Left kidney (tissue), 2 donors: ENCODE measurements around the gene LAPTM5. TPM values are rescaled to one million over a fixed set of nuclear protein-coding genes. Genes with fewer than 3 reads are reported as not detected.

ENCODE experiments used
- DNase-seq: peaks from one replicate; pipeline ENCODE4 v3.0.0-alpha.2; 2013
- polyA plus RNA-seq: library from polyadenylated mRNA; unstranded; fragments of 120-200 nt; gene quantifications from one replicate; pipeline ENCODE4 v1.2.1, GENCODE V29; 2013; ENCODE audit not compliant: insufficient read length

The LAPTM5 gene
- polyA plus RNA-seq, 1 donor: 12.7 TPM

DNA sequence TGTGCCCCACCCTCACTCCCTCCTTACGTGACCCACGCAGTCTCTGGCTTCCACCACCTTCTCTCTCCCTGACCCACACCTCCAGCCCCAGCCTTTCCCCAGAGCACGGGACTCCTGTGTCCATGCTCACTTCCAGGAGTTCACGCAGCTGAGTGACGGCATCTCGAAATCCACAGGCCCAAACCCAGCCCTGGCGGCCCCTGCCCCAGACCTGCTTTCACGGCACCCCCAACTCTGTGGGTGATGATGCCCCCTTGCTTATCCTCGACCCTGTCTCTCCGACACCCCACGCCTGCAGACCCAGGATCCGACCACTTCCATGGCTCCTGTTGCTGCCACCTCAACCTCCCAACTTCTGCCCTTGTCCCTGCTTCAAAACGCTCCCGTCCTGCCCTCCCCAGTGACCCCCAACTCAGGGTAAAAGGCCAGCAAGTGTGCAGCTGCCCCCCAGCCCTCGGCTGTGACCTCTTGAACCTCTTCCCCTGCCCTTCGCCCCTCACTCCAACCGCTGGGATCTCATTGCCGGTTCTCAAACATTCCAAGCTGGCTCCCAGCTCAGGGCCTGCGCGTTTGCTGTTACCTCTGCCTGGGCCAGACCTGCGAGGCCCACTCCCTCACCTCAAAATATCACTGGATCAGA lies 30.4 kb upstream of the LAPTM5 start:
- DNase-seq: no peak

DNA sequence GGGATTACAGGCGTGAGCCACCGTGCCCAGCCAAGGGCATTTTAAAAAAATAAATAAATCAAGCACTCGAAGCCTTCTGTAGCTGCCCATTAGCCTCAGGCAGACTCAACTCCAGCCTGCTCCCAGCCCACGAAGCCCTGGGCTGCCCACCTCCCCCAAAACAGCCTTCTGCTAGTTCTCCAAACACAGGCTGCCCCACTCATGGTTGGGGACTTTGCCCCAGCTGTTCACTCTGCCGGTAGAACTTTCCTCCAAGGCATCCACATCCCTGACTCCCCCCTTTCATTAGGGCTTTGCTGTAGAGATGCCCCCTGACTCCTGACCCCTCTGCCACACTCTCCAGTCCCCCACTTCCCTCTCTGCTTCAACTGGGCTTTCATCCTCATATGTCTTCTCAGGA lies 29.7 kb upstream of the LAPTM5 start:
- no peak for DNase-seq

DNA sequence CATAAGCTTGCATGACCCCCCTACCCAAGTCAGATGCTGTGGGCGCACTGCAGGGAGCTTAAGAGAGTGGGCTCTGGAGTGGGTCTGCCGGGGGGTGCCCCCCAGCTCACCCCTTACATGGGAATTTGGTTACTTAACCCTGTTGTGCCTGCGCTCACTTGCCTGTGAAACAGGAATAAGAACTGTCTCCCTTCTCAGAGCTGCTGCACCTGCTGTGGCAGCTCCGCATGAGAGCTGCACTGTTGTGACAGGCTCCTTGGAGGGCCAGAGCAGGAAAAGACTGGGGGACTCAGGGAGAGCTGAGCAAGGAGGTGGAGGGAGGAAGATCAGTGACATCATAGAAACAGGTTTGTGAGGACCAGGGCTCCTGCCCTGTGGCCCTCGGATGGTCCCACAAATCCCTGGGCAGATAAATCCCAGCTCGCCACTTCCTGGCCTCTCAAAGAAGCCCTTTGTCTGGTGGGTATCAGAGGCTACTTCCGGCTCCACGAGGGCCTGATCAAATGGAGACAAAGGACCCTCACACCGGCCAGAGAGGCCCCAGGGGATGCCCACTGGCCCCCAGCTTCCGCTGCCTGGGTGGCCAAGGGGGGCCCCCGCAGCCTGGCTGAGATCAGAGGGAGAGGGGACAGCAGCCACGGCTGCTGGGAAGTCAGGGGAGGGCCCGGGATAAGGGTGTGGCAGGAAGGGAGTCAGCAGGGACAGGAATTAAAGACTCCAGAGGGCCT lies 28.9 kb upstream of the LAPTM5 start:
- no peak for DNase-seq

DNA sequence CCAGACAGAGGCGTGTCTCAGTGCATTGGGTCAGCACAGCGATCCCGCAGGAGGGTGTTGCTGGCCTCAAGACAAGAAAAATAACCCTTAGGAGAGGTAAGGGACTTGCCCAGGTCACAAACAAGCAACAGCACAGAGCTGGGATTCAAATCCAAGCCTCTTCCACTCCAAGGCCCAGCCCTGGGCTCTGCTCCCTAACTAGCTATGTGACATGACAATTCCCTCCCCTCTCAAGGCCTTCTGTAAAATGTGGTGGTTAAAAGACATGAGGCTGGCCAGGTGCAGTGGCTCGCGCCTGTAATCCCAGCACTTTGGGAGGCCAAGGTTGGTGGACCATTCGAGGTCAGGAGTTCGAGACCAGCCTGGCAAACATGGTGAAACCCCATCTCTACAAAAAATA lies 28.1 kb upstream of the LAPTM5 start:
- DNase-seq: no peak

DNA sequence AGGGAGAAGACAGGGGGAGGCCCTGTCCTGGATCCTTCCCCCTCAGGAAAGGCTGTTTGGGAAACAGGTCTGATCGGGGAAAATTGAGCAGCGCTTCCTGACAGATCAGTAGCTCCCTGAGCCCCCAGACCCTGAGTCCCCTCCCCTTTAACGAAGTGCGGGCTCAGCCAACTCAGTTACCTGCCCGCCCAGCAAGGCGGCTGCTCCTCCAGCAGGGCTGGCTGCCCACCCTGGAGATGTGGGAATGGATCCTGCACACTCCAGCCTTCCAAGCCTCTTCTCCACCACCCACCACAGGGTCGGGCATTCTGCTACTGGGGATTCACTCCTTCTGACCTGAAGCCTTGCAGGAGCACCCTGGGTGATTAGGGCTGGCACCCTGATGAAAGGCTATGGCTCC lies 27.6 kb upstream of the LAPTM5 start:
- DNase-seq: no peak

DNA sequence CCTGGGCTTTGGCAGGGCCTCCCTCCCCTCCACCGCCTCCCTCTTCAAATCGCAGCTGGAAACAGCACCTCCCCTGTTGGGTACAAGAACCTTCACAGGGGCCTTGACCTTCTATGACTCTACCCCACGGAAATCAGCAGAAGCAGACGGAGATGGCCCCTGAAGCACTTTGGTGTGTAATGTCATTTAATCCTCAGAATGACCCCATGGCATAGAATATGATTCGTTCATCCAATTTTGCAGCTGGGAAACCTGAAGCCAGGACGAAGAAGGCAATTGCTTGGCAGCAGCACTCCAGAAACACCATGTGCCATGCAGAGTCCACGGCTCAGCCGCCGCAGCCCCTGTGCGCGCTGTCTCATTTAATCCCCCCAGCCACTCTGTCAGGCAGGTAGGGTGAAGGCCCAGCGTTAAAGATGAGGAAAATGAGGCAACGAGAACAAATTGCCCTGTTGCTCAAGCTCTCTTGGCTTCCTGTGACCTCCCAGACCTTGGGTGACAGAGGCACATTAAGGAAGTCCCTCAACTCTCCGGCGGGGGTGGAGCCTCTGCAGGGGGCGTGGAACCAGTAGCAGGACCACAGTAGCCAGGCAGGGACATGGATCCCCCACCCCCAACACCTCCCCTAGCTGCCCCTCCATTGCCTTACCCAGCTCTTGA lies 25.8 kb upstream of the LAPTM5 start:
- DNase-seq: no peak

DNA sequence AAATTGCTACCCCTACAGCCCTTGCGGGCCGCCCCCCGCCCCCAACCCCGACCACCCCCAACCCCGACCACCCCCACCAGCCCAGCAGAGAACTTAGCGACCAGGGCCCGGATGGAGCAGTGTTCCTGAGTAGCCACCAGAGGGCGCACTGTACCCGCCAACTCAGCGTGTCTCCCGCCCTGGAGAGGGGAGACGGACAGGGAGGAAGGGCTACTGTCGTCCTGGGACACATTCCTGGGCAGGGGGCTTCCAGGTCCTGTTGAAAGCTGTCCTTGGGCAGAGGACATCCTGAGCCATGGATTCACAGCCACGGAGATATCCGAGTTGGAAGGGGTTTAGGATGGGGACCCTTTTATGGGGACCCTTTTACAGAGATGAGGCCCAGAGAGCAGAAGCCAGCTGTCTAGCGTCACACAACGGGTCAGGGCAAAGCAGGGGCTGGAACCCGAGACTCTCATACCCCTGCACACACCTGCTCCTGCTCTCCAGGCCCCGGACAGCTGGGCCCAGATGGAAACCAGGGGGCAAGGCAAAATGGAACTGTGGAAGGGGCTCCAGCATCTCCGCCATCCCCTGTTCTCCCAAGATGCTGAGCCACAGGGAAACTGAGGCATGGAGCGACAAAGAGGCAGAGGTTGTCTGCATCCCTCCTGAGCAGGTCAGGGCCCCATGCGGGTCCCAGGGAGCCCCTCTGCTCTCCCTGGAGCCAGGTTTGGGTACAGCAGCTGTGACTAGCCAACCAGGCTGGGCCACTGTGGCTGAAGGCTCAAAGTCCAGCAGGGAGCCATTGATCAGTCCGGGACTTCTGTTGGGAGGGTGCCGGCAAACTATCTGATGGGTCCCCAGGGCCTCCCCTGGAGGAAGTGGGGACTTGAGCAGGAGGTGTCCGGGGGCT lies 25.0 kb upstream of the LAPTM5 start:
- peak; percentile 53 for DNase-seq

DNA sequence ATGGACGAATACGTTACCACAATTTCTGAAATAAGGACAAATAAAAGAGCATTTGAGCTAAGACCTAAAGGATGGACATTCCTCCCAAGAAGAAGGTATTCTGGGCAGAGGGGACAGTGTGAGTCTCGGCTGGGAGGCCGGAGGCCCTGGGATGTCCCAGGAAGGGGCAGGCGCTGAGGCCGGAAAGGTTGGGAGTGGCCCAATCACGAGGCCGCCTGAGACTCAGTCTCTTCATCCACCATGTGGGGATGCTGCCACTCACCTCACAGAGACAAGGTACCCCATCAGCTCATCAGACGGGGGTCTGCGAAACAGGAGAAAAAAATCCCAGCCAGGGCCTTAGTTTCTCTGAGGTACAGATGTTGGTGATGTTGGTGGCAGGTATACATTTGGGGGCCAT lies 24.3 kb upstream of the LAPTM5 start:
- DNase-seq: no peak

DNA sequence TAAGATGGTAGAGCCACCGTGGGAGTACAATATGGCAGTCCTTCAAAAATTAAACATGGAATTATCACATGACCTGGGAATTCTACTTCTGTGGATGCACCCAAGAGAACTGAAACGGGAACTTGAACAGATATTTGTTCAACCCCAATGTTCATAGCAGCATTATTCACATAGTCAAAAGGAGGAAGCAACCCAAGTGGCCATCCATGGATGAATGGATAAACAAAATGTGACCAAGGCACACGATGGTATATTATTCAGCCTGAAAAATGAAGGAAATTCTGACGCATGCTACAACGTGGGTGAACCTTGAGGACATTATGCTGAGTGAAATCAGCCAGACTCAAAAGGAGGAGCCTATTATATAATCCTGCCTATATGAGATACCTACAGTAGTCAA lies 22.8 kb upstream of the LAPTM5 start:
- no peak for DNase-seq

DNA sequence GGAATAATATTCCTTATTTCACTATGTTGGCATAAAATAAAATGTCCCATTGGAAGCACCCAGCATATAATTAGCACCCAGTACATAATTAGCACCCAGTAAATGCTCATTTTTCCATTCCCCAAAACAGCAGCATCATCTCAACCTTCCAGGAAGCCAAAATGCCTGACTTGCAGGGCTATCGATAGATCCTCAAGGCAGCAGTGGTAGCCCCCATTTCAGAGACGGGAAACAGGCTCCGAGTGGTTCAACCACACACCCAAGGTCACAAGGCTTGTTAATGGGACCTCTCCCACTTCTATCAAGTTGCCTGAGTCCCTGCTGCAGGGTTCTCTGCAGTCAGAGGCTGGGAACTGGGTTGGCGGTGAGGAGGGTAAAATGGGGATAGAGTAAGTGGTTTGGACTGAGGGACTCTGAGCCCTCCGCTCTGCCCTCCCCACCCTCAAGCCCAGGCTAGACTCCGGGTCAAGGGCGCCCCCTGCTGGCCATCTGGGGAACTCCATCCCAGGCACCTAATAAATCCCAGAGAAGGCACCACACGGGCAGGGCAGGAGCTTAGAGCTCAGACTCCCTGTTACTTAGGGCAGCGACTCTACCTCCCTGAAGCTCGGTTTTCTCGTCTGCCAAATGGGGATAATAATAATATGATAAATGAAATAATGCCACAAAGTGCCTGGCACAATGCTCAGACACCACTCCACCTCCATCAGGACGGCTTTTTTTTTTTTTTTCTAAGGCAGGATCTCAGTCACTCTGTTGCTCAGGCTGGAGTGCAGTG lies 21.9 kb upstream of the LAPTM5 start:
- DNase-seq: peak; percentile 72

DNA sequence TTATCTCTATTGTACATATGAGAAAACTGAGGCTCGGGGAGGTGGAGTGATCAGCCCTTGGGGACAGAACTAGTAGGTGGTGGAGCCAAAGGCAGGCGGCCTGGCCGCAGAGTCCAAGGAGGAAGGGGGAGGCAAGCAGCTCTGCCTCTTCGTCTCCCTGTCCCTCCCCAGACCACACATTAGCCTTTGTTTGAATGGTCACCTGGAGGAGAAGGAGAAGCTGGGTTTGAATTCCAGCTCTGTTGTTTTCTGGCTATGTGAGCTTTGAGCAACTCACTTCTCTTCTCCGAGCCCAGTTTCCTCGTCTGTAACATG lies 21.4 kb upstream of the LAPTM5 start:
- DNase-seq: no peak

DNA sequence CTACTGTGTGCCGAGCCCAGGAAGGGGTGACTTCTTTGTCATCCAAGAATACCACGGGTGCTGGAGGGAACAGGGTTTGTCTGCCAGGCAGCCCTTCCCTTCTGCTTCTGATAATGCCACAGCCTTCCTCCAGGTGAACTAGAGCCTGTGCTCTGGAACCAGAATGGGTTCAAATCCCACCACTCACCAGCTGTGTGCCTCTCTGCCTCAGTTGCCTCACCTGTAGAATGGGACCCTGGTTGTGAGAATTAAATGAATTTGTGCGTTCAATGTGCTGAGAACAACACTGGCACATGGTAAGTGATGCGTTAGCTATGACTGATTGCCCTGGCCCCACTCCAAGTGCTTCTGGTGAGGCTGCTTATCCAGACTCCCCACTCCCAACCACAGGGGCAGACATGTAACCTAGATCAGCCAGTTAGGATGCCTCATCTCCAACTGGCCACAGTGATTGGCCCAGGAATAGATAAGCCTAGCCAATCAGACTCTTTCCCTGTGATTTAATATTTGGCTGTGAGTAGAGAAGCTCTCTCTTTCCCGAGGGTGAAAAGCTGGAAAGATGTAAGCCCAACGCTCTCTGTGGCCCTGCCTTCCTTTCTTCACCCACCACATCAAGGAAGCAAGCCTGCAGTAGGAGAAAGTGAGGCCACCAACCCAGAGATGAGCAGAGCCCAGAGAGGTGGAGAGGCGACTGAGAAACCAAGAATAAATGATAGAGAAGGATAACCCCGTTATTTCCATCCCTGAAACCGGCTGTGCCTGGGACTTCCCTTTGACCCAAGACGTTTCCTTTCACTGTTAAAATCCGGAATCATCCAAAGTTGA lies 20.8 kb upstream of the LAPTM5 start:
- DNase-seq: no peak

DNA sequence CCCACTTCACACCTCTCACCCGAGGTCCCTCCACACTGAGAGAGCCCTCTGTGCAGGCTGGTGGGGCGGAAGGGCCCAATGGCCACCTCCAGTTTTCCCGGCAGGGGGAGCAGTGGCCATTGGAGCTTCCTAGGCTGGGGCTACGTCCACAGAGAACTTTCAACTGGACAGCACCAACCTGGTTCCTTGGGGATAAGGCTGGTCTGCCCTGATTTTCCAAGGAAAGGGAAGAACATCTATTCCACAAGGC lies 20.3 kb upstream of the LAPTM5 start:
- DNase-seq: no peak

DNA sequence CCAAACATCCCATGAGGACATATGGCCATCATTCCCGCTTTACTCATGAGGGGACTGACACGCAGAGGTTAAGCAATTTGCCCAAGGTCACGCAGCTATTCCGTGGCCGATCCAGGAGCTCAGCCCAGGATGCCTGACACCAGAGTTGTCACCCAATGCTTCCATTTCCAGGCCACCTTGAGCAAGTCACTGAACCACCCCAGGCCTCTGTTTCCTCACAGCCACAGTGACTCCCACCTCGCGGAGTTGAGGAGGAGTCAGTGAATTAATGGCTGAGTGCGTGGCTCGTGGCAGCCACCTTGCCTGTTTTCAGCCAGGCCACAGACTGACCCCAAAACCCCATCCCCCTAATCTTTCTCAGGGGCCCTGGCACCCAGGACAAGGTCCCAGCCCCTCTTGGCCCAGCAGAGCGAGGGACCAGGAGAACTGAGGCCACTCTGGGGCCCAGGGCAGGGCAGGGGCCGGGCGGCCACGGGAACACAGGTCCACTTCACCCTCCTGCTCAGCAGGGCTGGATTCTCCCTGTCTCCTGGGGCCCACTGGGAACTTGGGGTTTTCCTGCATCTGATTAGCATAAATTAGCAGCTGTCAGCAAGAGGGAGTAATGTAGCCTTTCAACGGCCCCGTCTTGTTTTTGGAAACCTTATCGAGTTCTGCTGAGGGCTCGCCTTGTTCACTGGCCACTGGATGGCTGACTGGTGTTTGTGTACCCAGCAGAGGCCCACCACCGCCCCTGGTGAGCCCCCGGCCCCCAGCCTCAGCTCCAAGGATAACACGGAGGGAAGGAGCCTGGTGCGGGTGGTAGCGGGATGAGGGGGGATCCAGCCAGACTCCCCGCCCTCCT lies 19.7 kb upstream of the LAPTM5 start:
- no peak for DNase-seq

DNA sequence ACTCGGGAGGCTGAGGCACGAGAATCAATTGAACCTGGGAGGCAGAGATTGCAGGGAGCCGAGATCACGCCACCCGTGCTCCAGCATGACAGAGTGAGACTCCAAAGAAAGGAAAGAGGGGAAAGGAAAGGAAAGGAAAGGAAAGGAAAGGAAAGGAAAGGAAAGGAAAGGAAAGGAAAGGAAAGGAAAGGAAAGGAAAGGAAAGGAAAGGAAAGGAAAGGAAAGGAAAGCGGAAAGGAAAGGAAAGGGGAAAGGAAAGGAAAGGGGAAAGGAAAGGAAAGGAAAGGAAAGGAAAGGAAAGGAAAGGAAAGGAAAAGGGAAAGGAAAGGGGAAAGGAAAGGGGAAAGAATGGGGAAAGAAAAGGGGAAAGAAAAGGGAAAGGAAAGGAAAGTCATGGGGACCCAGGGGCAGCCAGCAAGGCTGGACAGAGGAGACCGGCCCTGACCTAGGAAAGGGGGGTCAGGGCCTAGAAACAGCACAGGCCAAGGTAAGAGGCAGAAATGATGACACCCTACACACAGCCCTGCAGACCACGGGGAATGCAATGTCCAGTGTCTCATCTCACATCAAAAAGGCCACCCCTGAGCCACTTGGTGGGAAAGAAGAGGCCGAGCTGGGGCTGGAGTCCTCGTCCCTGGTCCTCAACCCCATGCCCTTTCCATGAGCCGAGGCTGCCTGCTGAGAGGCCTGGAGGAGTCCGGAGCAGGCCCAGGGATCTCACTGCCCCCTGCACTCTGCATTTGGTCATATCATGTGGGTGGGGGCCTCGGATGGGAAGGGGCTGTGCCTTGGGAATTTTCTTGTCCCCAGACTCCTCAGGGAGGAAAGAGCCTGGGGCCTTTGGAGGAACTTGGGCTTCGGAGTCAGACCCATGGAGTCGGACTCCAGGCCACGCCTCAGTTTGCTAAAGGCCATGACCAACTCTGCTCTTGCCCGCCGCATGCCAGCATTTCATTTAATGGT lies 18.8 kb upstream of the LAPTM5 start:
- no peak for DNase-seq

DNA sequence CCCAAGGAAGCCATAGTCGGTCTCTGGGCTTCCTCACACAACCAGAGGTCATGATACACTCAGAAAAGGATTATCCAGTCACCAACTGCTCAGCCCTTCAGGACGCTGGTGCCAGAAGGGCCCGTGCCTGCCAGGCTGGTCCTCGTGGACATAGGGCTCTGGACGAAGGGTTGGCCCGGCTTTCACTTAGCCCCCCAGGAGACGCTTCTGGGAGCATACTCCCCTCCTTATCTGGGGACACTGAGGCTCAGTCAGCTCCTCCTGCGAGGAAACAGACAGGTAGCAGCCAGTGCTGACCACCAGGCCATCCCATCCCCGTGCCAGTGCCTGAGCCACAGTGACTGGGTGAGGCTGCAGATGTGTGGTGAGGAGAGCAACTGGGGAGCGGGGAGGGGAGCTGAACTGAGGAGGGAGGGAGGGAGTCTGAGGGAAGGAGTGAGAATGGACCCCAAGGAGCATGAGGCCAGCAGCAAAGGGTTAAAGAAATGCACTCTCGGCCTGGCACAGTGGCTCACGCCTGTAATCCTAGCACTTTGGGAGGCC lies 17.9 kb upstream of the LAPTM5 start:
- no peak for DNase-seq

DNA sequence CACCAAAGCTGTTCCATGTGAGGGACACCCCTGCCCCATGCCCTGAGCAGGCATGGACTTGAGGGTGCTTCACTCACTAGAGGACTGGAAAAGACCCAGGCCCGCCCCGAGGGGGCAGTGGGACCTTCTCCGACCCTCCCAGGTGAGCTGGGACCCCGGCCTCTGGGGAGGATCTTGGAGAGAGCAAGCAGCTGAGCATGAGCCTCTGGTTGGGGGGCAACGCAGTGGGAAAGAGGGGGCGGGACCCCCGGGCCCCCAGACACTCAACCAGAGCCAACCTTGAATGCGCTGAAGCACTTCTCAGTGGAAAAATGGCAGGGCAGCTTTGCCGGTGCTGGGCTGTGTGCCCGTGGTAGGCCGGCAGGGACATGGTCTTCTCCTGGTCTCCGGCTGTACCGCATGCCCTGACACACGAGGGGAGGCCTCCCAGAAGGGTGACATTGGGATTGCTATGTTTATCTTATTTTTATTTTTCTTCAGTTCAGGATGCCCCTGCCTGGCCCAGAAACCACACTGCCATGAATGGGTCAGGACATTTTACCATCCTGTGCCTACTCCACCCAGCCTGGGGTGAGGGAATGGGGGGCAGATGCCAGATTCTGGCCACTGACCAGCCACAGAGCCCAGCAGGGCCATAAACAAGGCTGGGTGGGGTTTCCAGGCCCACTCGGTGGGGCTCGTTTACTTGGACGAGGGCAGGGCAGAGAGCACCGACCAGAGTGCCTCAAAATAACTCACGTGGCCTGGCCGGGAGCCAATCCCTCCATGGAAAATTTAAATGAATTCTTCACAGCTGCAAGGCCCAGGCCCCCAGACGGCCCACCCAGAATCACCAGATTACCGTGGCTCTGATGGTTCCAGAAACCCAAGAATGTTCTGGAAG lies 17.2 kb upstream of the LAPTM5 start:
- DNase-seq: no peak
